Liver (tissue), 3 donors: ENCODE results near the gene CAMK1G.

Source experiments
- ATF3 ChIP-seq: IDR thresholded peaks from 2 replicates; pipeline ENCODE4 v1.6.1; 2016; ENCODE audit warnings: antibody characterized with exemption
- CTCF ChIP-seq: fragments of 150-350 bp; IDR thresholded peaks from 2 replicates; pipeline ENCODE4 v1.5.1; 2017; ENCODE audit warnings: improper control_type of control experiment, low read depth, low read length; ENCODE audit not compliant: missing input control
- EGR1 ChIP-seq, 2 donors: IDR thresholded peaks; 2 replicates each; pipeline ENCODE4 v1.6.1; 2016 to 2018; ENCODE audit warnings: antibody characterized with exemption in 2 of 2, low read depth in 2 of 2
- GABPA ChIP-seq, 2 donors: IDR thresholded peaks in 1 of 2; conservative IDR thresholded peaks in 1 of 2; 2 replicates each; pipeline ENCODE4 v1.6.1; 2016; ENCODE audit warnings: antibody characterized with exemption in 2 of 2, mild to moderate bottlenecking in 1 of 2, moderate library complexity in 1 of 2
- JUND ChIP-seq, 2 donors: IDR thresholded peaks; 2 replicates each; pipeline ENCODE4 v1.6.1; 2016; ENCODE audit warnings: antibody characterized with exemption in 2 of 2
- RAD21 ChIP-seq, 2 donors: IDR thresholded peaks; 2 replicates each; pipeline ENCODE4 v1.6.1; 2016; ENCODE audit warnings: antibody characterized with exemption in 2 of 2, mild to moderate bottlenecking in 2 of 2
- RXRA ChIP-seq, 2 donors: IDR thresholded peaks; 2 replicates each; pipeline ENCODE4 v1.6.1; 2017 to 2018; ENCODE audit warnings: antibody characterized with exemption in 2 of 2, mild to moderate bottlenecking in 1 of 2
- SP1 ChIP-seq: IDR thresholded peaks from 2 replicates; pipeline ENCODE4 v1.6.1; 2018; ENCODE audit warnings: antibody characterized with exemption, mild to moderate bottlenecking
- TAF1 ChIP-seq: conservative IDR thresholded peaks from 2 replicates; pipeline ENCODE4 v1.6.1; 2016; ENCODE audit warnings: antibody characterized with exemption, mild to moderate bottlenecking
- ZBTB33 ChIP-seq: IDR thresholded peaks from 2 replicates; pipeline ENCODE4 v1.6.1; 2016; ENCODE audit warnings: antibody characterized with exemption
- TF ChIP-seq, protein P1 (sequence below): IDR thresholded peaks from 2 replicates; pipeline ENCODE4 v1.6.1; 2016; ENCODE audit warnings: antibody characterized with exemption, mild to moderate bottlenecking
- TF ChIP-seq, protein P2 (sequence below): IDR thresholded peaks from 2 replicates; pipeline ENCODE4 v1.6.1; 2016; ENCODE audit warnings: antibody characterized with exemption
- donor health status: healthy.
- donor health status: healthy.

DNA sequence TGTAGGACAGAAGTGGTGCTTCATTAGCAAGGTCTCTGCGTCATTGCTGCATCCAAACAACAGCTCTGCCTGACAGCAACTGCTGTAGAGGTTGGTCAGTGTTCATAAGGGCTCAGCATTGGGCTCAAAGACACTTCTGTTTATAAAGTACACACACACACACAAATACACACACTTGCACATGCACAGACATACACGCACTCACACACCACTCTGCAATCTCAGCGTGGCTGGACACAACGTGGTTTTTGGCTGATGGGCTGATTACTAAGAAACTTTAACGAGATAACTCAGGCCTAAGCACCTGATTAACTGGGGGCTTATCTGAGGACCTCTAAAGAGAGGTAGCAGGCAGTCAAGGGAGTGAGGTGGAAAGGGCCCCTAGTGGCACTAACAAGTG is 20.4 kb downstream of the CAMK1G start:
- TF ChIP-seq CTCF, result no peak
- no peak for TF ChIP-seq RAD21 (IDR thresholded peaks at IDR 0.05)
- no peak for TF ChIP-seq TAF1
- TF ChIP-seq, protein P1, sequence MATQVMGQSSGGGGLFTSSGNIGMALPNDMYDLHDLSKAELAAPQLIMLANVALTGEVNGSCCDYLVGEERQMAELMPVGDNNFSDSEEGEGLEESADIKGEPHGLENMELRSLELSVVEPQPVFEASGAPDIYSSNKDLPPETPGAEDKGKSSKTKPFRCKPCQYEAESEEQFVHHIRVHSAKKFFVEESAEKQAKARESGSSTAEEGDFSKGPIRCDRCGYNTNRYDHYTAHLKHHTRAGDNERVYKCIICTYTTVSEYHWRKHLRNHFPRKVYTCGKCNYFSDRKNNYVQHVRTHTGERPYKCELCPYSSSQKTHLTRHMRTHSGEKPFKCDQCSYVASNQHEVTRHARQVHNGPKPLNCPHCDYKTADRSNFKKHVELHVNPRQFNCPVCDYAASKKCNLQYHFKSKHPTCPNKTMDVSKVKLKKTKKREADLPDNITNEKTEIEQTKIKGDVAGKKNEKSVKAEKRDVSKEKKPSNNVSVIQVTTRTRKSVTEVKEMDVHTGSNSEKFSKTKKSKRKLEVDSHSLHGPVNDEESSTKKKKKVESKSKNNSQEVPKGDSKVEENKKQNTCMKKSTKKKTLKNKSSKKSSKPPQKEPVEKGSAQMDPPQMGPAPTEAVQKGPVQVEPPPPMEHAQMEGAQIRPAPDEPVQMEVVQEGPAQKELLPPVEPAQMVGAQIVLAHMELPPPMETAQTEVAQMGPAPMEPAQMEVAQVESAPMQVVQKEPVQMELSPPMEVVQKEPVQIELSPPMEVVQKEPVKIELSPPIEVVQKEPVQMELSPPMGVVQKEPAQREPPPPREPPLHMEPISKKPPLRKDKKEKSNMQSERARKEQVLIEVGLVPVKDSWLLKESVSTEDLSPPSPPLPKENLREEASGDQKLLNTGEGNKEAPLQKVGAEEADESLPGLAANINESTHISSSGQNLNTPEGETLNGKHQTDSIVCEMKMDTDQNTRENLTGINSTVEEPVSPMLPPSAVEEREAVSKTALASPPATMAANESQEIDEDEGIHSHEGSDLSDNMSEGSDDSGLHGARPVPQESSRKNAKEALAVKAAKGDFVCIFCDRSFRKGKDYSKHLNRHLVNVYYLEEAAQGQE, result no peak
- no peak for TF ChIP-seq GABPA (IDR thresholded peaks at IDR 0.05 in 1 of 2, conservative IDR thresholded peaks at IDR 0.05 in 1 of 2)
- TF ChIP-seq ATF3, result no peak
- no peak for TF ChIP-seq JUND (IDR thresholded peaks at IDR 0.05)
- TF ChIP-seq, protein P2, sequence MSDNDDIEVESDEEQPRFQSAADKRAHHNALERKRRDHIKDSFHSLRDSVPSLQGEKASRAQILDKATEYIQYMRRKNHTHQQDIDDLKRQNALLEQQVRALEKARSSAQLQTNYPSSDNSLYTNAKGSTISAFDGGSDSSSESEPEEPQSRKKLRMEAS, result no peak
- TF ChIP-seq SP1, result no peak
- TF ChIP-seq EGR1 (IDR thresholded peaks at IDR 0.05; ENCODE audit: low read depth in 2 of 2), result no peak
- no peak for TF ChIP-seq ZBTB33
- TF ChIP-seq RXRA (IDR thresholded peaks at IDR 0.05), result no peak
